IMR-90 (cell line): Measurements from ENCODE around the gene WDR1. TPM values are rescaled to one million over a fixed set of nuclear protein-coding genes. Genes with fewer than 3 reads are reported as not detected.
A peak's percentile ranks its signal among the peaks of the same experiment; 100 is the strongest.

Source experiments
- ATAC-seq: fragments of 200-7000 bp; cut with Tn5 transposase; 2 replicates; pipeline ENCODE4 v1.9.1; 2020; ENCODE audit warnings: low read depth, mild to moderate bottlenecking, moderate library complexity
- BruUV-seq: library from RNA; stranded (reverse); fragments of 400-500 nt; replicated peaks from 2 replicates; lab custom pipeline; 2021; lab: Mats Ljungman, UMichigan
- CTCF ChIA-PET: fragments of 300-600 bp; formaldehyde crosslinking; extraction: SDS; loops from one replicate; lab custom pipeline; 2021; ENCODE audit warnings: antibody characterized with exemption; lab: Yijun Ruan, JAX
- POLR2A ChIA-PET: fragments of 300-600 bp; sonication (Branson Sonifier 250); formaldehyde crosslinking; loops from one replicate; lab custom pipeline; 2022; ENCODE audit warnings: antibody characterized with exemption; ENCODE audit not compliant: unreplicated experiment; lab: Charles Lee
- DNase-seq: peaks from one replicate; pipeline ENCODE4 v3.0.0; 2013
- H2AFZ ChIP-seq: replicated peaks from 2 replicates; pipeline ENCODE3; 2013; ENCODE audit warnings: low read length, mild to moderate bottlenecking; ENCODE audit not compliant: poor library complexity
- H2AK5ac ChIP-seq: 2 replicates; pipeline ENCODE4 v1.6.1; 2013; ENCODE audit warnings: low read depth, low read length, inconsistent platforms
- H2AK9ac ChIP-seq: replicated peaks from 2 replicates; pipeline ENCODE3; 2013; ENCODE audit warnings: mild to moderate bottlenecking, low read depth, low read length, moderate library complexity; ENCODE audit not compliant: poor library complexity
- H2BK120ac ChIP-seq: 2 replicates; pipeline ENCODE4 v1.6.1; 2013; ENCODE audit warnings: low read depth, low read length, inconsistent platforms
- H2BK15ac ChIP-seq: 3 replicates; pipeline ENCODE4 v1.6.1; 2013; ENCODE audit warnings: low read depth, low read length, inconsistent platforms
- H2BK20ac ChIP-seq: 2 replicates; pipeline ENCODE4 v1.6.1; 2013; ENCODE audit warnings: low read depth, mild to moderate bottlenecking, inconsistent platforms, low read length, moderate library complexity
- H2BK5ac ChIP-seq: 2 replicates; pipeline ENCODE4 v1.6.1; 2013; ENCODE audit warnings: mild to moderate bottlenecking, low read depth, low read length, inconsistent platforms; ENCODE audit not compliant: poor library complexity, severe bottlenecking
- H3K14ac ChIP-seq: replicated peaks from 2 replicates; pipeline ENCODE4 v1.6.1; 2013; ENCODE audit warnings: low read depth, low read length, inconsistent platforms
- H3K18ac ChIP-seq: 2 replicates; pipeline ENCODE4 v1.6.1; 2013; ENCODE audit warnings: low read depth, low read length, control low read depth
- H3K23ac ChIP-seq: 2 replicates; pipeline ENCODE4 v1.6.1; 2013; ENCODE audit warnings: low read depth, low read length, inconsistent platforms
- H3K27ac ChIP-seq: 2 replicates; pipeline ENCODE4 v1.5.1; 2013; ENCODE audit warnings: mild to moderate bottlenecking, control low read depth, low read length; ENCODE audit not compliant: insufficient read depth
- H3K27me3 ChIP-seq: 2 replicates; pipeline ENCODE4 v1.6.1; 2013; ENCODE audit warnings: low read length; ENCODE audit not compliant: control insufficient read depth, insufficient read depth
- H3K36me3 ChIP-seq: 2 replicates; pipeline ENCODE4 v1.6.1; 2013; ENCODE audit warnings: low read length, mixed read lengths; ENCODE audit not compliant: control insufficient read depth, insufficient read depth
- H3K4ac ChIP-seq: 2 replicates; pipeline ENCODE4 v1.6.1; 2013; ENCODE audit warnings: low read depth, low read length, inconsistent platforms
- H3K4me1 ChIP-seq: 2 replicates; pipeline ENCODE4 v1.6.1; 2013; ENCODE audit warnings: low read length, mixed read lengths; ENCODE audit not compliant: control insufficient read depth, insufficient read depth
- H3K4me2 ChIP-seq: 2 replicates; pipeline ENCODE4 v1.6.1; 2013; ENCODE audit warnings: low read depth, mild to moderate bottlenecking, control low read depth, low read length, moderate library complexity
- H3K4me3 ChIP-seq: 2 replicates; pipeline ENCODE4 v1.5.1; 2013; ENCODE audit warnings: low read depth, mild to moderate bottlenecking, control low read depth, low read length, moderate library complexity; ENCODE audit not compliant: insufficient read depth
- H3K56ac ChIP-seq: 2 replicates; pipeline ENCODE4 v1.6.1; 2013; ENCODE audit warnings: low read length, inconsistent platforms; ENCODE audit not compliant: insufficient read depth; ENCODE audit errors: extremely low read depth
- H3K79me1 ChIP-seq, 2 experiments: 2 replicates each; pipeline ENCODE4 v1.6.1; 2013; ENCODE audit warnings: low read length in 2 of 2, inconsistent platforms in 1 of 2, low read depth in 1 of 2
- H3K9ac ChIP-seq: 2 replicates; pipeline ENCODE4 v1.6.1; 2013; ENCODE audit warnings: low read depth, low read length, control low read depth
- H3K9me1 ChIP-seq: 2 replicates; pipeline ENCODE4 v1.6.1; 2013; ENCODE audit warnings: low read length, inconsistent platforms; ENCODE audit not compliant: insufficient read depth
- H3K9me3 ChIP-seq: 2 replicates; pipeline ENCODE4 v1.6.1; 2013; ENCODE audit warnings: low read length; ENCODE audit not compliant: control insufficient read depth, insufficient read depth
- H4K20me1 ChIP-seq: 2 replicates; pipeline ENCODE4 v1.6.1; 2013; ENCODE audit warnings: low read length, inconsistent platforms; ENCODE audit not compliant: insufficient read depth
- H4K5ac ChIP-seq: 2 replicates; pipeline ENCODE4 v1.6.1; 2013; ENCODE audit warnings: mild to moderate bottlenecking, low read depth, low read length, control low read depth
- H4K8ac ChIP-seq, 2 experiments: 2 replicates each; pipeline ENCODE4 v1.6.1; 2013; ENCODE audit warnings: low read depth in 2 of 2, low read length in 2 of 2, control low read depth in 1 of 2, inconsistent platforms in 1 of 2
- H4K91ac ChIP-seq: 2 replicates; pipeline ENCODE4 v1.6.1; 2013; ENCODE audit warnings: low read depth, low read length, inconsistent platforms; ENCODE audit not compliant: insufficient read depth
- RCOR1 ChIP-seq: IDR thresholded peaks from 2 replicates; pipeline ENCODE4 v1.6.1; 2012; ENCODE audit warnings: mild to moderate bottlenecking, low read length, improper control_type of control experiment; ENCODE audit not compliant: insufficient replicate concordance
- WGBS, 2 experiments: methylation state at CpG; one replicate each; pipeline versions ENCODE4 v1.1.5 to v1.1.7; 2013; ENCODE audit warnings: missing lambda C conversion rate in 2 of 2; ENCODE audit not compliant: insufficient read length in 1 of 2; ENCODE audit errors: extremely low coverage in 2 of 2; 5-methylcytosine and 5-hydroxymethylcytosine counted together
- dilution Hi-C: fragments of 300-500 bp; cut with HindIII; formaldehyde crosslinking; loops from one replicate; pipeline ENCODE4 v1.14.3; 2018; ENCODE audit warnings: low sequenced_read_pairs; ENCODE audit not compliant: unreplicated experiment
- in situ Hi-C: fragments of 300-500 bp; cut with MboI; formaldehyde crosslinking; loops from 3 replicates; pipeline ENCODE4 v1.14.3; 2019; ENCODE audit warnings: low sequenced_read_pairs, inconsistent platforms, mixed read lengths
- intact Hi-C: fragments of 100-400 bp; cut with micrococcal nuclease; formaldehyde crosslinking; loops from 2 replicates; pipeline ENCODE4 v1.10.0; 2022
- polyA plus RNA-seq, 3 experiments: library from polyadenylated mRNA; depleted of rRNA; stranded (reverse); fragments of >200 nt; gene quantifications; 2 replicates each; pipeline ENCODE4 v1.2.3, GENCODE V29; 2012; ENCODE audit warnings: low replicate concordance in 1 of 3
- total RNA-seq: library from RNA; depleted of rRNA; stranded (reverse); fragments of >200 nt; gene quantifications from 2 replicates; pipeline ENCODE4 v1.2.3, GENCODE V29; 2012

WDR1 gene
- total and polyA plus RNA-seq, 2 of the 4 experiments (the other 2 are of a cell fraction): 725 to 992 TPM

DNA sequence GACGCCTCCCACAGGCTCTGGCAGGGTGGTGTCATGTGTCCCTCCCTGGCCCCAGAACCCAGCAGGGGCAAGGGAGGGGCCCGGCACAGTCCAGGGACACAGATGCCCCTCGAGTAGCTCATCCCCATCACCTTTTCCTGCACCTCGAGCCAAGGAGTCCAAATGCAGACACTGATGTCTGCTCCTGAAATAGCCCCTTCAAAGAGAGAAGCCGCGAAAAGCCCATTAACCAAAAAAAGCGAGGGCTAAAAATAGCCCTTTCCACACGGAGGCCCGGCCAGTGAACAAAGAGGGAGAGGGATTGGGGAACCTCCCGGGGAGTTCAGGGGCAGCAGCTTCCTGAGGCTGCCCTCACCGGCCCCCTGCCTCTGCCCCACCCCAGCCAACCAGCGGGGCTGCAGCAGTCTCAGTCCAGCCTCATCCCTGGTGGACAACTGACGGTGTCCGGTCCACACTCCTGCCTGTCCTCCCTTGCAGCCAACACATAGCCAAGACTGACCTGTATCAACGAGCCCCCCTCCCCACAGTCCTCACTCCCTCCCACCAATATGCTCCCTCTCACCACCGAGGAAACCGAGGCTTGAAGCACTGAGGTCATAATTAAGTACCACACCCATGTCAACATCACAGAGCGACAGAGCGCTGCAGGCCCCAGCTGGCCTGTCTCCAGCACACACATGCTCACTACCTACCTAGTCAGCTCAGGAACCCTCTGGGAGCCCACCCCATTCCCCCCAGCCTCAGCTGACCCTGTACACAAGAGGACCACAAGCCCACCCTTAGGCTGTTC, 23.9 kb downstream of the WDR1 start:
- dilution Hi-C loops: no loop called here
- in situ Hi-C loops: loop anchor here (25.0 kb wide), 2 partner anchors 95 to 1655 kb away; partner anchors contain the start of genes ACOX3 and TRMT44
- peaks cover 47% of the 10 kb centered on the region for H3K4me1 ChIP-seq

More for the DNA sequence above, 23.9 kb downstream of the WDR1 start:
- no peak for DNase-seq
- Histone ChIP-seq H2AK5ac (peak overlapping the region; percentile 89), H3K23ac (no peak overlapping the region; the same call in 1 of the 2 replicates), H3K18ac (peak overlapping the region; percentile 9; the same call in 1 of the 2 replicates), H4K5ac (peak overlapping the region; percentile 38; the same call in 1 of the 2 replicates), H3K4ac (peak overlapping the region; percentile 82), H3K9ac (peak overlapping the region; percentile 2; the same call in 1 of the 2 replicates), H3K79me1 (peaks cover 27 to 91% of the 10 kb centered on the region in 2 experiments), H3K9me1 (peaks cover 42% of the 10 kb centered on the region), H4K8ac (peak overlapping the region; percentile 21 to 46; a peak in 3 of 4 replicates), H4K20me1 (peaks cover 100% of the 10 kb centered on the region), H2BK20ac (no peak overlapping the region), H2BK5ac (peak overlapping the region; percentile 87), H4K91ac (peak overlapping the region; percentile 23; the same call in 1 of the 2 replicates), H2AFZ (no peak overlapping the region), H3K14ac (peak overlapping the region; percentile 62; the same call in 1 of the 2 replicates), H3K9me3 (no peaks in the 10 kb centered on the region), H3K4me2 (no peak overlapping the region), H2AK9ac (peak overlapping the region; percentile 56), H3K4me3 (no peak overlapping the region), H3K27me3 (no peaks in the 10 kb centered on the region), H2BK15ac (no peak overlapping the region), H3K36me3 (peaks cover 92% of the 10 kb centered on the region), H3K56ac (no peak overlapping the region), H2BK120ac (peak overlapping the region; percentile 35; the same call in 1 of the 2 replicates), H3K27ac (peak overlapping the region; percentile 89)
- TF ChIP-seq RCOR1: no peak
- no peak for ATAC-seq
- WGBS, 2 experiments: 75% methylated on average over 1 of the region's 19 CpGs; no CpG with 5 or more reads in 1 of the 2 experiments
- intact Hi-C loops: no loop called here
- CTCF ChIA-PET: interaction anchor here (0.7 to 1.0 kb wide), 2 partner anchors 27 to 940 kb away, joined by 3 read pairs; no protein-coding TSS in a partner anchor
- POLR2A ChIA-PET: interaction anchor here (0.5 to 1.0 kb wide), 2 partner anchors 15 to 84 kb away, joined by 3 read pairs; no protein-coding TSS in a partner anchor
- no TSS peak for BruUV-seq
